ENCODE results near the gene PLD3.

The PLD3 gene

GRCh38 chr19:40413291-40413845 lies 64.9 kb downstream of the PLD3 start, which contains the start of gene PRX:
Gene PRX (minus strand): TSS chr19:40413378. CDS start chr19:40407932, 5,446 bp downstream.
- no peak for DNase-seq (ENCODE audit: low read depth in 3 of 3)

GRCh38 chr19:40414542-40415535 lies 66.3 kb downstream of the PLD3 start:
- no peak for DNase-seq (ENCODE audit: low read depth in 3 of 3)

GRCh38 chr19:40415768-40416167 lies 67.3 kb downstream of the PLD3 start:
- no peak for DNase-seq (ENCODE audit: low read depth in 3 of 3)

- DNase-seq (ENCODE audit: low read depth in 3 of 3) = no peak
These were observed 68.6 kb downstream of the PLD3 start for GRCh38 chr19:40416918-40417642.

- no peak for DNase-seq (ENCODE audit: low read depth in 3 of 3)
These were observed 69.1 kb downstream of the PLD3 start for GRCh38 chr19:40417643-40417981.

GRCh38 chr19:40418040-40418439 lies 69.5 kb downstream of the PLD3 start:
- DNase-seq (ENCODE audit: low read depth in 3 of 3) = no peak

GRCh38 chr19:40419066-40419612 lies 70.6 kb downstream of the PLD3 start:
- no peak for DNase-seq (ENCODE audit: low read depth in 3 of 3)

- no peak for DNase-seq (ENCODE audit: low read depth in 3 of 3)
These were observed 71.3 kb downstream of the PLD3 start for GRCh38 chr19:40419780-40420179.

- no peak for DNase-seq (ENCODE audit: low read depth in 3 of 3)
These were observed 71.9 kb downstream of the PLD3 start for GRCh38 chr19:40420451-40420765.

GRCh38 chr19:40420766-40421765 lies 72.6 kb downstream of the PLD3 start:
- DNase-seq (ENCODE audit: low read depth in 3 of 3) = peak; percentile 38 to 77 (median 52)

GRCh38 chr19:40421993-40422747 lies 73.7 kb downstream of the PLD3 start:
- no peak for DNase-seq (ENCODE audit: low read depth in 3 of 3)

GRCh38 chr19:40422748-40423566 lies 74.5 kb downstream of the PLD3 start:
- no peak for DNase-seq (ENCODE audit: low read depth in 3 of 3)

- no peak for DNase-seq (ENCODE audit: low read depth in 3 of 3)
These were observed 75.4 kb downstream of the PLD3 start for GRCh38 chr19:40423938-40424337.

- no peak for DNase-seq (ENCODE audit: low read depth in 3 of 3)
These were observed 76.3 kb downstream of the PLD3 start for GRCh38 chr19:40424637-40425449.

GRCh38 chr19:40425450-40426287 lies 77.2 kb downstream of the PLD3 start, which contains the start of gene SERTAD1:
Gene SERTAD1 (minus strand): TSS chr19:40425992. CDS start chr19:40423546, 2,446 bp downstream.
- peak; percentile 100 for DNase-seq (ENCODE audit: low read depth in 3 of 3)

Measured in stimulated activated CD4-positive, alpha-beta T cell treated with anti-CD3 and anti-CD28 coated beads, TNF-alpha, amount 100 ng/mL, for 24 hours (primary cell).